ENCODE results near the gene PDE6A.

The PDE6A gene

GRCh38 chr5:149944666-149945065 is at the start of gene PDE6A:
Gene PDE6A (minus strand): TSS chr5:149944793. CDS start chr5:149944673, 120 bp downstream.
- DNase-seq, result no peak

GRCh38 chr5:149993471-149993870 is 48.9 kb upstream of the PDE6A start:
- DNase-seq, result no peak

- peak; percentile 67 for DNase-seq
Measured at GRCh38 chr5:149990518-149991376, 46.2 kb upstream of the PDE6A start.

GRCh38 chr5:149988126-149988525 is 43.5 kb upstream of the PDE6A start:
- DNase-seq, result no peak

GRCh38 chr5:149982505-149982904 is 37.9 kb upstream of the PDE6A start:
- DNase-seq, result no peak

GRCh38 chr5:149981206-149981605 is 36.6 kb upstream of the PDE6A start:
- no peak for DNase-seq

- DNase-seq, result no peak
Measured at GRCh38 chr5:149979896-149980295, 35.3 kb upstream of the PDE6A start.

GRCh38 chr5:149975409-149975808 is 30.8 kb upstream of the PDE6A start:
- no peak for DNase-seq

- DNase-seq, result no peak
Measured at GRCh38 chr5:149969181-149969930, 24.8 kb upstream of the PDE6A start.

GRCh38 chr5:149966946-149967345 is 22.4 kb upstream of the PDE6A start:
- no peak for DNase-seq

- DNase-seq, result no peak
Measured at GRCh38 chr5:149963729-149964128, 19.1 kb upstream of the PDE6A start.

GRCh38 chr5:149962601-149963300 is 18.2 kb upstream of the PDE6A start:
- no peak for DNase-seq

GRCh38 chr5:149961957-149962409 is 17.4 kb upstream of the PDE6A start:
- no peak for DNase-seq

- no peak for DNase-seq
Measured at GRCh38 chr5:149961186-149961685, 16.6 kb upstream of the PDE6A start.

GRCh38 chr5:149960272-149961185 is 15.9 kb upstream of the PDE6A start, which contains the start of gene SLC26A2:
Gene SLC26A2 (plus strand): TSS chr5:149960758. CDS start chr5:149977653, 16,895 bp downstream.
- peak; percentile 94 for DNase-seq

- peak; percentile 52 for DNase-seq
Measured at GRCh38 chr5:149959406-149960236, 15.0 kb upstream of the PDE6A start.

- no peak for DNase-seq
Measured at GRCh38 chr5:149957855-149958254, 13.3 kb upstream of the PDE6A start.

GRCh38 chr5:149956685-149957084 is 12.1 kb upstream of the PDE6A start:
- DNase-seq, result no peak

GRCh38 chr5:149954798-149955197 is 10.2 kb upstream of the PDE6A start:
- DNase-seq, result no peak

GRCh38 chr5:149953436-149954121 is 9.0 kb upstream of the PDE6A start:
- DNase-seq, result no peak

Measured in activated naive CD4-positive, alpha-beta T cell treated with Interleukin-2 at 50 U/mL for 16 hours (primary cell).